GM12865 (cell line): ENCODE measurements around the gene WNT8B.

Experiments used
- DNase-seq: peaks from one replicate; pipeline ENCODE4 v3.0.0; 2010; ENCODE audit warnings: low read depth
- H3K4me3 ChIP-seq: 2 replicates; pipeline ENCODE4 v1.5.1; 2011; ENCODE audit warnings: mild to moderate bottlenecking, low read depth, low read length, control low read depth
- CTCF ChIP-seq: IDR thresholded peaks from 2 replicates; pipeline ENCODE4 v1.5.1; 2011; ENCODE audit warnings: low read length, control low read depth, low read depth, inconsistent platforms; ENCODE audit not compliant: insufficient read depth; ENCODE audit errors: missing control alignments

Gene WNT8B

GRCh38 chr10:100482834-100483185 lies 20.0 kb downstream of the WNT8B start:
- H3K4me3 ChIP-seq: no peak overlapping the region
- no peak for DNase-seq
- no peak for TF ChIP-seq CTCF

GRCh38 chr10:100483876-100484666 lies 21.3 kb downstream of the WNT8B start:
- no peak for DNase-seq
- no peak for TF ChIP-seq CTCF
- H3K4me3 ChIP-seq: no peak overlapping the region

- no peak overlapping the region for H3K4me3 ChIP-seq
- DNase-seq: no peak
- TF ChIP-seq CTCF: no peak
Observed at GRCh38 chr10:100485366-100485765, 22.6 kb downstream of the WNT8B start.

GRCh38 chr10:100485801-100486495 lies 23.1 kb downstream of the WNT8B start:
- TF ChIP-seq CTCF: no peak
- H3K4me3 ChIP-seq: no peak overlapping the region
- no peak for DNase-seq

GRCh38 chr10:100487529-100487928 lies 24.7 kb downstream of the WNT8B start:
- no peak for TF ChIP-seq CTCF
- no peak for DNase-seq
- no peak overlapping the region for H3K4me3 ChIP-seq

GRCh38 chr10:100489396-100489795 lies 26.6 kb downstream of the WNT8B start:
- DNase-seq: no peak
- no peak for TF ChIP-seq CTCF
- H3K4me3 ChIP-seq: no peak overlapping the region
